ENCODE data around the gene DRG1. TPM values are rescaled to one million over a fixed set of nuclear protein-coding genes. Genes with fewer than 3 reads are reported as not detected.
A peak's percentile ranks its signal among the peaks of the same experiment; 100 is the strongest.

The DRG1 gene
- polyA plus RNA-seq, 3 donors = 24.7 to 81.3 (median 68.2) TPM

DNA sequence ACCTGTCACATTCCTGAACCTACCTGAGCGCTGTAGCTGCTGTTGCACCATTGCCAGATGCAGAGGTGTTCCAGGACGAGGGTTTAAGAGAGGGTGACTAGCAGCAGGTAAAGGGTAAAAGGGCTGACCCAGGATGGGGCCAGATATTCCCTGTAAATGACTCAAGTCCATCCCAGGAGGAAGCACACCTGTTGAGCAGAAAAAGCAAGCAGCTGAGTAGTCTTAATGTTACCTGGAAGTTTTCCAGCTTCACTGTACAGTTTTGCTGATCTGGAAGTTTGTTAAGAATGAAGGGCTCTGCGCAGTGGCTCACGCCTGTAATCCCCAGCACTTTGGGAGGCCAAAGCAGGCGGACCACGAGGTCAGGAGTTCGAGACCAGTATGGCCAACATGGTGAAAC, 41.3 kb downstream of the DRG1 start:
- Histone ChIP-seq H3K4me2 (replicated peaks; ENCODE audit: extremely low read depth, low read length, poor library complexity, severe bottlenecking) (no peak overlapping the region), H3K4me3 (replicated peaks in 1 of 3; ENCODE audit: low read depth in 2 of 3, low read length in 3 of 3) (no peak overlapping the region), H3K36me3 (replicated peaks in 1 of 2; ENCODE audit: control insufficient read depth in 1 of 2, insufficient read depth in 2 of 2, low read length in 2 of 2) (peaks cover 98 to 100% of the 10 kb centered on the region in 2 donors), H3K9ac (ENCODE audit: insufficient read depth, low read length, poor library complexity, severe bottlenecking) (no peak overlapping the region), H3K27me3 (ENCODE audit: control insufficient read depth in 2 of 2, insufficient read depth in 2 of 2, low read length in 2 of 2) (no peaks in the 10 kb centered on the region), H4K20me1 (ENCODE audit: insufficient read depth, low read length) (no peaks in the 10 kb centered on the region), H3K4me1 (ENCODE audit: control insufficient read depth in 1 of 2, insufficient read depth in 2 of 2, low read length in 2 of 2) (no peaks in the 10 kb centered on the region), H3K79me2 (ENCODE audit: insufficient read depth, low read length) (no peaks in the 10 kb centered on the region), H3K9me3 (replicated peaks in 1 of 2; ENCODE audit: control insufficient read depth in 1 of 2, insufficient read depth in 1 of 2, low read length in 2 of 2) (no peaks in the 10 kb centered on the region), H2AFZ (ENCODE audit: insufficient read depth, low read depth, low read length, poor library complexity, severe bottlenecking) (no peak overlapping the region), H3K27ac (ENCODE audit: low read depth in 1 of 2, low read length in 2 of 2) (no peak overlapping the region)
- Mint-ChIP-seq H3K4me3 (no peak overlapping the region), H3K9me3 (no peaks in the 10 kb centered on the region), H3K4me1 (no peaks in the 10 kb centered on the region), H3K27me3 (ENCODE audit: low read depth in 3 of 3) (no peaks in the 10 kb centered on the region), H3K27ac (peak overlapping the region in 1 of 7 donors; percentile 35), H3K36me3 (peaks cover 88 to 96% of the 10 kb centered on the region in 2 donors)
- intact Hi-C loops (cut with micrococcal nuclease) = no loop called here
- no peak for DNase-seq
- TF ChIP-seq, protein P1, sequence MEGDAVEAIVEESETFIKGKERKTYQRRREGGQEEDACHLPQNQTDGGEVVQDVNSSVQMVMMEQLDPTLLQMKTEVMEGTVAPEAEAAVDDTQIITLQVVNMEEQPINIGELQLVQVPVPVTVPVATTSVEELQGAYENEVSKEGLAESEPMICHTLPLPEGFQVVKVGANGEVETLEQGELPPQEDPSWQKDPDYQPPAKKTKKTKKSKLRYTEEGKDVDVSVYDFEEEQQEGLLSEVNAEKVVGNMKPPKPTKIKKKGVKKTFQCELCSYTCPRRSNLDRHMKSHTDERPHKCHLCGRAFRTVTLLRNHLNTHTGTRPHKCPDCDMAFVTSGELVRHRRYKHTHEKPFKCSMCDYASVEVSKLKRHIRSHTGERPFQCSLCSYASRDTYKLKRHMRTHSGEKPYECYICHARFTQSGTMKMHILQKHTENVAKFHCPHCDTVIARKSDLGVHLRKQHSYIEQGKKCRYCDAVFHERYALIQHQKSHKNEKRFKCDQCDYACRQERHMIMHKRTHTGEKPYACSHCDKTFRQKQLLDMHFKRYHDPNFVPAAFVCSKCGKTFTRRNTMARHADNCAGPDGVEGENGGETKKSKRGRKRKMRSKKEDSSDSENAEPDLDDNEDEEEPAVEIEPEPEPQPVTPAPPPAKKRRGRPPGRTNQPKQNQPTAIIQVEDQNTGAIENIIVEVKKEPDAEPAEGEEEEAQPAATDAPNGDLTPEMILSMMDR (IDR thresholded peaks at IDR 0.05) = no peak
- 100% methylated on average over 1 of the region's 7 CpGs for WGBS (ENCODE audit: insufficient coverage)

DNA sequence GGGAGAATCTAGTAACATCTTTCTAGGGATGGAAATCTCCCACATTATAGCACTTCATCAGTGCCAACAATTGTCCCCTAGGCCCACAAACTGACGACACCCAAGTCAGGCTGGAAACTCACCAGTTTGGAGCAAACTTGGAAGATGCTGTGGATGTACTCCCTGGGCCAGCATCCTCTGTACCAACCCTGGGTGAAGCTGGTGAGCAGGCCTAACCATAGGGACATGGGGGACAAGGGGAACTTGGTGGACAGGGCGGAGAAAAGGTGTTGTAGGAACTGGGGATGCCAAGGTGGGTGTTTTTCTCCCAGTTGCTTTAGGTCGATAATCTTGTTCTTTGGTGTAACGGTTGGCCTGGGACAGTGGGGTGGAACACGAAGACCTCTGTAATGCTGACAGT, 42.2 kb downstream of the DRG1 start:
- intact Hi-C loops (cut with micrococcal nuclease) = no loop called here
- Histone ChIP-seq H3K36me3 (replicated peaks in 1 of 2; ENCODE audit: control insufficient read depth in 1 of 2, insufficient read depth in 2 of 2, low read length in 2 of 2) (peaks cover 91 to 100% of the 10 kb centered on the region in 2 donors), H2AFZ (ENCODE audit: insufficient read depth, low read depth, low read length, poor library complexity, severe bottlenecking) (no peak overlapping the region), H3K27me3 (ENCODE audit: control insufficient read depth in 2 of 2, insufficient read depth in 2 of 2, low read length in 2 of 2) (no peaks in the 10 kb centered on the region), H3K9me3 (replicated peaks in 1 of 2; ENCODE audit: control insufficient read depth in 1 of 2, insufficient read depth in 1 of 2, low read length in 2 of 2) (no peaks in the 10 kb centered on the region), H3K79me2 (ENCODE audit: insufficient read depth, low read length) (no peaks in the 10 kb centered on the region), H3K9ac (ENCODE audit: insufficient read depth, low read length, poor library complexity, severe bottlenecking) (no peak overlapping the region), H3K4me3 (replicated peaks in 1 of 3; ENCODE audit: low read depth in 2 of 3, low read length in 3 of 3) (no peak overlapping the region), H3K4me1 (ENCODE audit: control insufficient read depth in 1 of 2, insufficient read depth in 2 of 2, low read length in 2 of 2) (no peaks in the 10 kb centered on the region), H3K4me2 (replicated peaks; ENCODE audit: extremely low read depth, low read length, poor library complexity, severe bottlenecking) (no peak overlapping the region), H4K20me1 (ENCODE audit: insufficient read depth, low read length) (no peaks in the 10 kb centered on the region), H3K27ac (ENCODE audit: low read depth in 1 of 2, low read length in 2 of 2) (peak overlapping the region in 1 of 2 donors; percentile 27)
- Mint-ChIP-seq H3K4me1 (no peaks in the 10 kb centered on the region), H3K4me3 (no peak overlapping the region), H3K27me3 (ENCODE audit: low read depth in 3 of 3) (peaks cover 0 to 1% (median 0%) of the 10 kb centered on the region in 3 donors), H3K36me3 (peaks cover 84 to 95% of the 10 kb centered on the region in 2 donors), H3K9me3 (no peaks in the 10 kb centered on the region), H3K27ac (peak overlapping the region in 2 of 7 donors; percentile 10 to 51)
- WGBS (ENCODE audit: insufficient coverage) = 100% methylated on average over 5 of the region's 5 CpGs
- no peak for DNase-seq
- TF ChIP-seq, protein P1 (IDR thresholded peaks at IDR 0.05) = no peak

Data from CD14-positive monocyte (primary cell).